ENCODE measurements around the gene RMRP.
"Not testable (repeated sequence)": the region's sequence is repeated elsewhere in the genome, so short reads cannot be mapped to it uniquely, and the experiment has no call there.

DNA sequence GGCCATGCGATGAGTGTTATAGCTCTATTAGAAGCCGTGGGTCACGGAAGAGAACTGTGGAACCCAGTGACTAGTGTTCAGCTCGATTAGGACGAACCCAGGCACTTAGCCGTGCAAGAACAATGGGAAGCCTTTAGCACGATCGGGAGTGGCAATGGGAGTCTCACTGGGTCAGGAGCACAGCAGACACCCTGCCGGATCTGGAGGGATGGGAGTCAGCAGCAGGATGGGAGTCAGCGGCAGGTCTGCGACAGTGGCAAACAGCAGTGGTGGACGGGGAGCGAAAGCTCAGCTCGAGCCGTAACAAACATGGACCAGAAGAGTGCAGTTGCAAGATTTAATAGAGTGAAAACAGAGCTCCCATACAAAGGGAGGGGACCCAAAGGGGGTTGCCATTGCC, 17.4 kb downstream of the RMRP start:
- TF ChIP-seq, protein P1, sequence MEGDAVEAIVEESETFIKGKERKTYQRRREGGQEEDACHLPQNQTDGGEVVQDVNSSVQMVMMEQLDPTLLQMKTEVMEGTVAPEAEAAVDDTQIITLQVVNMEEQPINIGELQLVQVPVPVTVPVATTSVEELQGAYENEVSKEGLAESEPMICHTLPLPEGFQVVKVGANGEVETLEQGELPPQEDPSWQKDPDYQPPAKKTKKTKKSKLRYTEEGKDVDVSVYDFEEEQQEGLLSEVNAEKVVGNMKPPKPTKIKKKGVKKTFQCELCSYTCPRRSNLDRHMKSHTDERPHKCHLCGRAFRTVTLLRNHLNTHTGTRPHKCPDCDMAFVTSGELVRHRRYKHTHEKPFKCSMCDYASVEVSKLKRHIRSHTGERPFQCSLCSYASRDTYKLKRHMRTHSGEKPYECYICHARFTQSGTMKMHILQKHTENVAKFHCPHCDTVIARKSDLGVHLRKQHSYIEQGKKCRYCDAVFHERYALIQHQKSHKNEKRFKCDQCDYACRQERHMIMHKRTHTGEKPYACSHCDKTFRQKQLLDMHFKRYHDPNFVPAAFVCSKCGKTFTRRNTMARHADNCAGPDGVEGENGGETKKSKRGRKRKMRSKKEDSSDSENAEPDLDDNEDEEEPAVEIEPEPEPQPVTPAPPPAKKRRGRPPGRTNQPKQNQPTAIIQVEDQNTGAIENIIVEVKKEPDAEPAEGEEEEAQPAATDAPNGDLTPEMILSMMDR (IDR thresholded peaks at IDR 0.05) = not testable (repeated sequence)
- not testable (repeated sequence) for TF ChIP-seq EZH2 (IDR thresholded peaks at IDR 0.05; ENCODE audit: borderline replicate concordance, insufficient read depth, low read depth, low read length, poor library complexity, severe bottlenecking)

Data from B cell (primary cell).